Neural cell (in vitro differentiated cells): ENCODE results near the gene RGS9. TPM values are rescaled to one million over a fixed set of nuclear protein-coding genes. Genes with fewer than 3 reads are reported as not detected.

Experiments
- H2AFZ ChIP-seq: fragments of 200-600, 300-800 bp; sonication (generic), shearing (Covaris generic); 2 replicates; pipeline ENCODE4 v1.6.0; 2014; ENCODE audit warnings: low read depth, mild to moderate bottlenecking, antibody characterized with exemption, low read length, moderate library complexity
- H3F3A ChIP-seq: fragments of 200-600 bp; shearing (Covaris generic); 2 replicates; pipeline ENCODE4 v1.6.1; 2016; ENCODE audit warnings: mild to moderate bottlenecking, moderate library complexity, mixed read lengths, antibody characterized with exemption, low read length; ENCODE audit not compliant: insufficient read depth, poor library complexity, severe bottlenecking
- H3K27ac ChIP-seq: fragments of 200-600, 300-800 bp; sonication (generic), shearing (Covaris generic); 2 replicates; pipeline ENCODE4 v1.5.1; 2014; ENCODE audit warnings: mild to moderate bottlenecking, low read length, moderate library complexity
- H3K27me3 ChIP-seq: fragments of 300-800, 200-600 bp; sonication (generic), shearing (Covaris generic); 2 replicates; pipeline ENCODE4 v1.6.0; 2014; ENCODE audit warnings: mild to moderate bottlenecking, low read depth, low read length, moderate library complexity; ENCODE audit not compliant: insufficient read depth
- H3K36me3 ChIP-seq: fragments of 300-800, 200-600 bp; sonication (generic), shearing (Covaris generic); 2 replicates; pipeline ENCODE4 v1.5.1; 2014; ENCODE audit warnings: mild to moderate bottlenecking, antibody characterized with exemption, low read length, moderate library complexity; ENCODE audit not compliant: insufficient read depth
- H3K4me2 ChIP-seq: fragments of 300-800, 200-600 bp; sonication (generic), shearing (Covaris generic); 2 replicates; pipeline ENCODE4 v1.6.0; 2014; ENCODE audit warnings: mild to moderate bottlenecking, low read length
- H3K4me3 ChIP-seq: fragments of 300-800, 200-600 bp; sonication (generic), shearing (Covaris generic); 2 replicates; pipeline ENCODE4 v1.5.1; 2014; ENCODE audit warnings: mild to moderate bottlenecking, low read length, moderate library complexity
- H3K79me2 ChIP-seq: fragments of 200-600 bp; shearing (Covaris generic); replicated peaks from 2 replicates; pipeline ENCODE4 v1.6.0; 2014; ENCODE audit warnings: mild to moderate bottlenecking, low read length, moderate library complexity; ENCODE audit not compliant: insufficient read depth
- H3K9ac ChIP-seq: fragments of 300-800, 200-600 bp; sonication (generic), shearing (Covaris generic); 2 replicates; pipeline ENCODE4 v1.6.1; 2016; ENCODE audit warnings: mild to moderate bottlenecking, low read length, mixed read lengths
- H3K9me2 ChIP-seq: fragments of 200-600 bp; shearing (Covaris generic); 2 replicates; pipeline ENCODE4 v1.6.1; 2016; ENCODE audit warnings: mild to moderate bottlenecking, low read length, mixed read lengths; ENCODE audit not compliant: insufficient read depth
- H3K9me3 ChIP-seq: fragments of 200-600, 300-800 bp; sonication (generic), shearing (Covaris generic); 2 replicates; pipeline ENCODE4 v1.6.1; 2016; ENCODE audit warnings: mild to moderate bottlenecking, mixed run types, low read length, moderate library complexity, mixed read lengths
- H4K20me1 ChIP-seq: fragments of 200-600 bp; shearing (Covaris generic); 2 replicates; pipeline ENCODE4 v1.6.1; 2016; ENCODE audit warnings: mild to moderate bottlenecking, mixed run types; ENCODE audit not compliant: insufficient read depth
- EP300 ChIP-seq: fragments of 450-650 bp; conservative IDR thresholded peaks from 2 replicates; pipeline ENCODE4 v1.6.1; 2014; ENCODE audit warnings: antibody characterized with exemption, mild to moderate bottlenecking, moderate library complexity; ENCODE audit not compliant: poor library complexity, severe bottlenecking
- EZH2 ChIP-seq: fragments of 200-600, 300-800 bp; shearing (Covaris generic), sonication (generic); IDR thresholded peaks from 2 replicates; pipeline ENCODE4 v1.6.1; 2014; ENCODE audit warnings: antibody characterized with exemption, low read length, borderline replicate concordance, mild to moderate bottlenecking; ENCODE audit not compliant: insufficient read depth, poor library complexity, severe bottlenecking
- MXI1 ChIP-seq: fragments of 450-650 bp; conservative IDR thresholded peaks from 2 replicates; pipeline ENCODE4 v1.6.1; 2014; ENCODE audit warnings: antibody characterized with exemption, mild to moderate bottlenecking; ENCODE audit not compliant: poor library complexity, severe bottlenecking
- POLR2AphosphoS5 ChIP-seq: IDR thresholded peaks from 2 replicates; pipeline ENCODE4 v1.6.1; 2012
- RAD21 ChIP-seq: fragments of 450-650 bp; conservative IDR thresholded peaks from 2 replicates; pipeline ENCODE4 v1.6.1; 2014; ENCODE audit warnings: antibody characterized with exemption, mild to moderate bottlenecking, moderate library complexity
- SMC3 ChIP-seq: fragments of 450-650 bp; conservative IDR thresholded peaks from 2 replicates; pipeline ENCODE4 v1.6.1; 2014; ENCODE audit warnings: antibody characterized with exemption, mild to moderate bottlenecking, moderate library complexity; ENCODE audit not compliant: poor library complexity
- TAF1 ChIP-seq: IDR thresholded peaks from 2 replicates; pipeline ENCODE4 v1.6.1; 2012; ENCODE audit warnings: low read depth
- polyA plus RNA-seq: library from polyadenylated mRNA; depleted of rRNA; stranded (reverse); fragments of >200 nt; gene quantifications from 2 replicates; pipeline ENCODE4 v1.2.3, GENCODE V29; 2014
- TF ChIP-seq, protein P1 (sequence below): fragments of 450-650 bp; IDR thresholded peaks from 2 replicates; pipeline ENCODE4 v1.5.1; 2014; ENCODE audit warnings: antibody characterized with exemption, mild to moderate bottlenecking, moderate library complexity; ENCODE audit not compliant: poor library complexity, severe bottlenecking
- TF ChIP-seq, protein P2 (sequence below): IDR thresholded peaks from 2 replicates; pipeline ENCODE4 v1.6.1; 2012; ENCODE audit warnings: borderline replicate concordance

The RGS9 gene
- polyA plus RNA-seq, 1 donor from 2014 or later: 6.8 TPM

DNA sequence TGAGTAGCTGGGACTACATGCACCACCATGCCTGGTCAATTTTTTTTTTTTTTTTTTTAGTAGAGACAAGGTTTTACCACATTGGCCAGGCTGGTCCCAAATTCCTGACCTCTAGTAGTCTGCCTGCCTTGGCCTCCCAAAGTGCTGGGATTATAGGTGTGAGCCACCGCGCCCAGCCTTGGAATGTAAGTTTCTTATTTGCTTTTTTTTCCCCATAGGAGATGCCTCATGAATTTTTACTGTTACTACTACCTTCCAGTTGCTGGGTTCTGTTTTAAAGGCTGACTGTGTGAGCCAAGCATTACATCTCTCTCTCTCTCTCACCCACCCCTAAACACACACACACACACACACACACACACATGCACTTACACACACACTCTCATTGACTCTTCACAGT, 112.6 kb downstream of the RGS9 start:
- Histone ChIP-seq H3F3A (peaks cover 6% of the 10 kb centered on the region), H3K79me2 (no peaks in the 10 kb centered on the region), H3K27ac (no peak overlapping the region), H4K20me1 (no peaks in the 10 kb centered on the region), H3K27me3 (no peaks in the 10 kb centered on the region), H2AFZ (no peak overlapping the region), H3K9ac (no peak overlapping the region), H3K9me2 (no peaks in the 10 kb centered on the region), H3K36me3 (no peaks in the 10 kb centered on the region), H3K4me3 (no peak overlapping the region), H3K9me3 (no peaks in the 10 kb centered on the region), H3K4me2 (no peak overlapping the region)
- TF ChIP-seq EP300 (no peak), POLR2AphosphoS5 (no peak), MXI1 (no peak), SMC3 (no peak), EZH2 (no peak), TAF1 (no peak), RAD21 (no peak)
- TF ChIP-seq, protein P1, sequence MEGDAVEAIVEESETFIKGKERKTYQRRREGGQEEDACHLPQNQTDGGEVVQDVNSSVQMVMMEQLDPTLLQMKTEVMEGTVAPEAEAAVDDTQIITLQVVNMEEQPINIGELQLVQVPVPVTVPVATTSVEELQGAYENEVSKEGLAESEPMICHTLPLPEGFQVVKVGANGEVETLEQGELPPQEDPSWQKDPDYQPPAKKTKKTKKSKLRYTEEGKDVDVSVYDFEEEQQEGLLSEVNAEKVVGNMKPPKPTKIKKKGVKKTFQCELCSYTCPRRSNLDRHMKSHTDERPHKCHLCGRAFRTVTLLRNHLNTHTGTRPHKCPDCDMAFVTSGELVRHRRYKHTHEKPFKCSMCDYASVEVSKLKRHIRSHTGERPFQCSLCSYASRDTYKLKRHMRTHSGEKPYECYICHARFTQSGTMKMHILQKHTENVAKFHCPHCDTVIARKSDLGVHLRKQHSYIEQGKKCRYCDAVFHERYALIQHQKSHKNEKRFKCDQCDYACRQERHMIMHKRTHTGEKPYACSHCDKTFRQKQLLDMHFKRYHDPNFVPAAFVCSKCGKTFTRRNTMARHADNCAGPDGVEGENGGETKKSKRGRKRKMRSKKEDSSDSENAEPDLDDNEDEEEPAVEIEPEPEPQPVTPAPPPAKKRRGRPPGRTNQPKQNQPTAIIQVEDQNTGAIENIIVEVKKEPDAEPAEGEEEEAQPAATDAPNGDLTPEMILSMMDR: no peak
- TF ChIP-seq, protein P2, sequence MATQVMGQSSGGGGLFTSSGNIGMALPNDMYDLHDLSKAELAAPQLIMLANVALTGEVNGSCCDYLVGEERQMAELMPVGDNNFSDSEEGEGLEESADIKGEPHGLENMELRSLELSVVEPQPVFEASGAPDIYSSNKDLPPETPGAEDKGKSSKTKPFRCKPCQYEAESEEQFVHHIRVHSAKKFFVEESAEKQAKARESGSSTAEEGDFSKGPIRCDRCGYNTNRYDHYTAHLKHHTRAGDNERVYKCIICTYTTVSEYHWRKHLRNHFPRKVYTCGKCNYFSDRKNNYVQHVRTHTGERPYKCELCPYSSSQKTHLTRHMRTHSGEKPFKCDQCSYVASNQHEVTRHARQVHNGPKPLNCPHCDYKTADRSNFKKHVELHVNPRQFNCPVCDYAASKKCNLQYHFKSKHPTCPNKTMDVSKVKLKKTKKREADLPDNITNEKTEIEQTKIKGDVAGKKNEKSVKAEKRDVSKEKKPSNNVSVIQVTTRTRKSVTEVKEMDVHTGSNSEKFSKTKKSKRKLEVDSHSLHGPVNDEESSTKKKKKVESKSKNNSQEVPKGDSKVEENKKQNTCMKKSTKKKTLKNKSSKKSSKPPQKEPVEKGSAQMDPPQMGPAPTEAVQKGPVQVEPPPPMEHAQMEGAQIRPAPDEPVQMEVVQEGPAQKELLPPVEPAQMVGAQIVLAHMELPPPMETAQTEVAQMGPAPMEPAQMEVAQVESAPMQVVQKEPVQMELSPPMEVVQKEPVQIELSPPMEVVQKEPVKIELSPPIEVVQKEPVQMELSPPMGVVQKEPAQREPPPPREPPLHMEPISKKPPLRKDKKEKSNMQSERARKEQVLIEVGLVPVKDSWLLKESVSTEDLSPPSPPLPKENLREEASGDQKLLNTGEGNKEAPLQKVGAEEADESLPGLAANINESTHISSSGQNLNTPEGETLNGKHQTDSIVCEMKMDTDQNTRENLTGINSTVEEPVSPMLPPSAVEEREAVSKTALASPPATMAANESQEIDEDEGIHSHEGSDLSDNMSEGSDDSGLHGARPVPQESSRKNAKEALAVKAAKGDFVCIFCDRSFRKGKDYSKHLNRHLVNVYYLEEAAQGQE: no peak

DNA sequence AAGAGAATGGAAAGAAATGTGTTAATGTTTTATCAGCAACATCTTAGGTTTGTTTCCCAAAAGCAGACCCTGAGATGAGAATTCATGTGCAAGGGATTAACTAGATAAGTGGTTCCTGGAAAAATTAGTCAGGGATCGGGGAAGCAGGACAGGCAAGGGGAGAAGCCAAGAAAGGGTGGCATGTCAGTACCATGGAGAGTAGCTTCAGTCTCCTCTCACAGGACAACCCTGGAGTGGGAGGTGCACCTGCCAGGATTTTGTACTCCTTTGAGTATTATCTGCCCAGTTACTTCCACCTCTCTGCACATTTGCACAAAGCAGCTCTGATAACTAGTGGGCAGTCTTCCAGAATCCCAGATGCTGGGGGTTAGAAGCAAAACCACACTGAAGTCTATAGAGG, 117.0 kb downstream of the RGS9 start:
- Histone ChIP-seq H3K4me2 (no peak overlapping the region), H2AFZ (no peak overlapping the region), H3K9me2 (no peaks in the 10 kb centered on the region), H3K9ac (no peak overlapping the region), H3K4me3 (no peak overlapping the region), H3K36me3 (no peaks in the 10 kb centered on the region), H3F3A (no peaks in the 10 kb centered on the region), H3K27me3 (no peaks in the 10 kb centered on the region), H3K9me3 (no peaks in the 10 kb centered on the region), H3K27ac (no peak overlapping the region), H4K20me1 (no peaks in the 10 kb centered on the region), H3K79me2 (no peaks in the 10 kb centered on the region)
- TF ChIP-seq EP300 (no peak), RAD21 (no peak), TAF1 (no peak), EZH2 (no peak), SMC3 (no peak)
- TF ChIP-seq, protein P1: no peak
